Measurements from ENCODE around the gene CEP152. TPM values are rescaled to one million over a fixed set of nuclear protein-coding genes. Genes with fewer than 3 reads are reported as not detected.

Gene CEP152
- total and polyA plus RNA-seq, 4 donors: 0.30 to 9.7 (median 3.5) TPM

DNA sequence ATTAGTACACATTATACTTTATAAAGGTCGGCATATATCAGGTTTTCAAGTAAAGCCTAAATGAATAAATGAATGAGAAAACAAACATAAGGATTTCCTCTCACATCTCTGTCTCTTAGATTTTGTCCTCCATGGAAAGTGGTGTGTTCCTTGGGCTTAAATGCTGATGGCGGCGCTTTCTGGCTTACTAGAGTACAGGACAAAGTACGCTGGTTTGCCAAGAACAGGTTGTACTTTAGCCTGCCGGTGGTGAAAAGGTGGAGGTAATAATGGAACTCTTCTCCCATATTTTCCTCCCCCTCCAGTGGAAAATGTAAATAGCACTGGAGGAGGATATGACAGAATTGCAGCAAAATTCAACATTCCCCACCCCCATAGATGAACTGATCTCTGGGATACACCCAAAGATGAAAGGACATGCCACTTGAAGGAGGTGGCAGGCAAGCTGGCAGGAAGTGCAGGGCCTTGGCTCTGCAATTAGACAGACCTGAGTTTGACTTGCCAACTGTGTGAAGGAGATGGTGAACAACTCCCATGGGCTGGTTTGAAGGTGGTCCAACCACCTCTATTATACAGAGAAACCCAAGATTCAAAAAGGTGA is 29.3 kb downstream of the CEP152 start:
- no peak overlapping the region for H3K27ac ChIP-seq (ENCODE audit: low read depth in 1 of 2, low read length in 2 of 2)
- no peak overlapping the region for H3K4me3 ChIP-seq (ENCODE audit: low read depth in 1 of 3, low read length in 3 of 3)
- peaks cover 6 to 17% (median 11%) of the 10 kb centered on the region in 4 donors for H3K4me1 ChIP-seq (ENCODE audit: control insufficient read depth in 4 of 4, insufficient read depth in 4 of 4, low read length in 3 of 4)
- DNase-seq (ENCODE audit: low spot score): no peak
- TF ChIP-seq JUND (IDR thresholded peaks at IDR 0.05) (no peak), TAF1 (conservative IDR thresholded peaks at IDR 0.05) (no peak), RXRA (IDR thresholded peaks at IDR 0.05) (peak in 1 of 2 donors; percentile 47), FOXA1 (IDR thresholded peaks at IDR 0.05) (no peak), HNF4A (conservative IDR thresholded peaks at IDR 0.05) (peak; percentile 89), RAD21 (IDR thresholded peaks at IDR 0.05) (peak in 1 of 2 donors; percentile 24), EGR1 (IDR thresholded peaks at IDR 0.05; ENCODE audit: low read depth in 2 of 2) (no peak), FOXA2 (IDR thresholded peaks at IDR 0.05) (no peak), SP1 (IDR thresholded peaks at IDR 0.05) (peak; percentile 74), YY1 (IDR thresholded peaks at IDR 0.05) (peak; percentile 86), NR2F2 (IDR thresholded peaks at IDR 0.05) (no peak), HNF4G (IDR thresholded peaks at IDR 0.05) (peak; percentile 80), GABPA (IDR thresholded peaks at IDR 0.05 in 1 of 2, conservative IDR thresholded peaks at IDR 0.05 in 1 of 2) (no peak)
- TF ChIP-seq, protein P1, sequence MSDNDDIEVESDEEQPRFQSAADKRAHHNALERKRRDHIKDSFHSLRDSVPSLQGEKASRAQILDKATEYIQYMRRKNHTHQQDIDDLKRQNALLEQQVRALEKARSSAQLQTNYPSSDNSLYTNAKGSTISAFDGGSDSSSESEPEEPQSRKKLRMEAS (IDR thresholded peaks at IDR 0.05): peak; percentile 14
- TF ChIP-seq, protein P2, sequence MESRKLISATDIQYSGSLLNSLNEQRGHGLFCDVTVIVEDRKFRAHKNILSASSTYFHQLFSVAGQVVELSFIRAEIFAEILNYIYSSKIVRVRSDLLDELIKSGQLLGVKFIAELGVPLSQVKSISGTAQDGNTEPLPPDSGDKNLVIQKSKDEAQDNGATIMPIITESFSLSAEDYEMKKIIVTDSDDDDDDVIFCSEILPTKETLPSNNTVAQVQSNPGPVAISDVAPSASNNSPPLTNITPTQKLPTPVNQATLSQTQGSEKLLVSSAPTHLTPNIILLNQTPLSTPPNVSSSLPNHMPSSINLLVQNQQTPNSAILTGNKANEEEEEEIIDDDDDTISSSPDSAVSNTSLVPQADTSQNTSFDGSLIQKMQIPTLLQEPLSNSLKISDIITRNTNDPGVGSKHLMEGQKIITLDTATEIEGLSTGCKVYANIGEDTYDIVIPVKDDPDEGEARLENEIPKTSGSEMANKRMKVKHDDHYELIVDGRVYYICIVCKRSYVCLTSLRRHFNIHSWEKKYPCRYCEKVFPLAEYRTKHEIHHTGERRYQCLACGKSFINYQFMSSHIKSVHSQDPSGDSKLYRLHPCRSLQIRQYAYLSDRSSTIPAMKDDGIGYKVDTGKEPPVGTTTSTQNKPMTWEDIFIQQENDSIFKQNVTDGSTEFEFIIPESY (IDR thresholded peaks at IDR 0.05): no peak
- TF ChIP-seq, protein P3, sequence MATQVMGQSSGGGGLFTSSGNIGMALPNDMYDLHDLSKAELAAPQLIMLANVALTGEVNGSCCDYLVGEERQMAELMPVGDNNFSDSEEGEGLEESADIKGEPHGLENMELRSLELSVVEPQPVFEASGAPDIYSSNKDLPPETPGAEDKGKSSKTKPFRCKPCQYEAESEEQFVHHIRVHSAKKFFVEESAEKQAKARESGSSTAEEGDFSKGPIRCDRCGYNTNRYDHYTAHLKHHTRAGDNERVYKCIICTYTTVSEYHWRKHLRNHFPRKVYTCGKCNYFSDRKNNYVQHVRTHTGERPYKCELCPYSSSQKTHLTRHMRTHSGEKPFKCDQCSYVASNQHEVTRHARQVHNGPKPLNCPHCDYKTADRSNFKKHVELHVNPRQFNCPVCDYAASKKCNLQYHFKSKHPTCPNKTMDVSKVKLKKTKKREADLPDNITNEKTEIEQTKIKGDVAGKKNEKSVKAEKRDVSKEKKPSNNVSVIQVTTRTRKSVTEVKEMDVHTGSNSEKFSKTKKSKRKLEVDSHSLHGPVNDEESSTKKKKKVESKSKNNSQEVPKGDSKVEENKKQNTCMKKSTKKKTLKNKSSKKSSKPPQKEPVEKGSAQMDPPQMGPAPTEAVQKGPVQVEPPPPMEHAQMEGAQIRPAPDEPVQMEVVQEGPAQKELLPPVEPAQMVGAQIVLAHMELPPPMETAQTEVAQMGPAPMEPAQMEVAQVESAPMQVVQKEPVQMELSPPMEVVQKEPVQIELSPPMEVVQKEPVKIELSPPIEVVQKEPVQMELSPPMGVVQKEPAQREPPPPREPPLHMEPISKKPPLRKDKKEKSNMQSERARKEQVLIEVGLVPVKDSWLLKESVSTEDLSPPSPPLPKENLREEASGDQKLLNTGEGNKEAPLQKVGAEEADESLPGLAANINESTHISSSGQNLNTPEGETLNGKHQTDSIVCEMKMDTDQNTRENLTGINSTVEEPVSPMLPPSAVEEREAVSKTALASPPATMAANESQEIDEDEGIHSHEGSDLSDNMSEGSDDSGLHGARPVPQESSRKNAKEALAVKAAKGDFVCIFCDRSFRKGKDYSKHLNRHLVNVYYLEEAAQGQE (IDR thresholded peaks at IDR 0.05): peak; percentile 34
- TF ChIP-seq, protein P4, sequence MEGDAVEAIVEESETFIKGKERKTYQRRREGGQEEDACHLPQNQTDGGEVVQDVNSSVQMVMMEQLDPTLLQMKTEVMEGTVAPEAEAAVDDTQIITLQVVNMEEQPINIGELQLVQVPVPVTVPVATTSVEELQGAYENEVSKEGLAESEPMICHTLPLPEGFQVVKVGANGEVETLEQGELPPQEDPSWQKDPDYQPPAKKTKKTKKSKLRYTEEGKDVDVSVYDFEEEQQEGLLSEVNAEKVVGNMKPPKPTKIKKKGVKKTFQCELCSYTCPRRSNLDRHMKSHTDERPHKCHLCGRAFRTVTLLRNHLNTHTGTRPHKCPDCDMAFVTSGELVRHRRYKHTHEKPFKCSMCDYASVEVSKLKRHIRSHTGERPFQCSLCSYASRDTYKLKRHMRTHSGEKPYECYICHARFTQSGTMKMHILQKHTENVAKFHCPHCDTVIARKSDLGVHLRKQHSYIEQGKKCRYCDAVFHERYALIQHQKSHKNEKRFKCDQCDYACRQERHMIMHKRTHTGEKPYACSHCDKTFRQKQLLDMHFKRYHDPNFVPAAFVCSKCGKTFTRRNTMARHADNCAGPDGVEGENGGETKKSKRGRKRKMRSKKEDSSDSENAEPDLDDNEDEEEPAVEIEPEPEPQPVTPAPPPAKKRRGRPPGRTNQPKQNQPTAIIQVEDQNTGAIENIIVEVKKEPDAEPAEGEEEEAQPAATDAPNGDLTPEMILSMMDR (IDR thresholded peaks at IDR 0.05; ENCODE audit: low read depth, low read length, missing input control): no peak
- TF ChIP-seq, protein P5, sequence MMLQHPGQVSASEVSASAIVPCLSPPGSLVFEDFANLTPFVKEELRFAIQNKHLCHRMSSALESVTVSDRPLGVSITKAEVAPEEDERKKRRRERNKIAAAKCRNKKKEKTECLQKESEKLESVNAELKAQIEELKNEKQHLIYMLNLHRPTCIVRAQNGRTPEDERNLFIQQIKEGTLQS (IDR thresholded peaks at IDR 0.05): no peak
- no peaks in the 10 kb centered on the region for H3K9me3 ChIP-seq (ENCODE audit: control insufficient read depth in 4 of 4, low read length in 3 of 4)
- H3K27me3 ChIP-seq (ENCODE audit: control insufficient read depth in 4 of 4, insufficient read depth in 4 of 4, low read length in 3 of 4): no peaks in the 10 kb centered on the region
- peaks cover 0 to 2% (median 0%) of the 10 kb centered on the region in 4 donors for H3K36me3 ChIP-seq (ENCODE audit: control insufficient read depth in 4 of 4, insufficient read depth in 3 of 4, low read depth in 1 of 4, low read length in 3 of 4)
- no peak overlapping the region for H3K9ac ChIP-seq (ENCODE audit: low read depth in 1 of 2, low read length in 2 of 2)
- WGBS: 49% methylated on average over 5 of the region's 5 CpGs
